T-helper 1 cell treated with Interleukin-12 subunit alpha and Interleukin-12 subunit beta and Interleukin-4 antibody, amounts not matched to agents 30 ng/mL and 1 ng/mL, for 36 hours (primary cell): ENCODE results near the gene SLC7A10. TPM values are rescaled to one million over a fixed set of nuclear protein-coding genes. Genes with fewer than 3 reads are reported as not detected.
"Not testable (repeated sequence)": the region's sequence is repeated elsewhere in the genome, so short reads cannot be mapped to it uniquely, and the experiment has no call there.

Experiments used
- intact Hi-C: fragments of 100-400 bp; cut with micrococcal nuclease; formaldehyde crosslinking; loops from one replicate; pipeline ENCODE4 v1.15.1; 2024
- total RNA-seq: library from RNA; stranded (reverse); gene quantifications from 2 replicates; pipeline ENCODE4 v1.2.3, GENCODE V29; 2022

The SLC7A10 gene
- total RNA-seq, 1 donor from 2014 or later, result not detected

DNA sequence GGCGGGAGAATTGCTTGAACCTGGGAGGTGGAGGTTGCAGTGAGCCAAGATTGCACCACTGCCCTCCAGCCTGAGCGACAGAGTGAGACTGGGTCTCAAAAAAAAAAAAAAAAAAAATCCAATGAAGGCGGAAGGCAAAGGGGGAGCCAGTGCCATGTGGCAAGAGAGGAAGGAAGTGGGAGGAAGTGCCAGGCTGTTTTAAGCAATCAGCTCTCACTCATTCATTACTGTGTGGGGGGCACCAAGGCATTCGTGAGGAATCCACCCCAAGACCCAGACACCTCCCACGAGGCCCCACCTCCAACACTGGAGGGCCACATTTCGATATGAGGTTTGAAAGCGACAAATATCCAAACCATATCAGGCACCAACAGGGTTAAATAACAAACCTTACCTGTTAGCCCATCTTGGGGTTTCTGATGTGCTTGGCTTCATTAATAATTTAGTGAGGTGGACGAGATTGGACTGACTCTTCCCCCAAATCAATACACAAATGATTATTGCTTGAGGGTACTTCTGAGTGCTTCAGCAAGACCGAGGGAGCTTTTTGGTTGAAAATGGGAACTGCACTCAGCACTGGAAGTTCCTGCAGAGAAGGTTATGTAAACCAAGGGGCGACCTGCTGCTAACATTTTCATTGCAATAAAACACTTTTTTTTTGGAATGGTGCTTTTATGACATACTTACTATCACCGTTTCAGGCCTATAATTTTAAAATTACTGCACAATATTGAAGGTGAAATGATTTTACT, 39.0 kb downstream of the SLC7A10 start:
- intact Hi-C loops, result no loop called here

DNA sequence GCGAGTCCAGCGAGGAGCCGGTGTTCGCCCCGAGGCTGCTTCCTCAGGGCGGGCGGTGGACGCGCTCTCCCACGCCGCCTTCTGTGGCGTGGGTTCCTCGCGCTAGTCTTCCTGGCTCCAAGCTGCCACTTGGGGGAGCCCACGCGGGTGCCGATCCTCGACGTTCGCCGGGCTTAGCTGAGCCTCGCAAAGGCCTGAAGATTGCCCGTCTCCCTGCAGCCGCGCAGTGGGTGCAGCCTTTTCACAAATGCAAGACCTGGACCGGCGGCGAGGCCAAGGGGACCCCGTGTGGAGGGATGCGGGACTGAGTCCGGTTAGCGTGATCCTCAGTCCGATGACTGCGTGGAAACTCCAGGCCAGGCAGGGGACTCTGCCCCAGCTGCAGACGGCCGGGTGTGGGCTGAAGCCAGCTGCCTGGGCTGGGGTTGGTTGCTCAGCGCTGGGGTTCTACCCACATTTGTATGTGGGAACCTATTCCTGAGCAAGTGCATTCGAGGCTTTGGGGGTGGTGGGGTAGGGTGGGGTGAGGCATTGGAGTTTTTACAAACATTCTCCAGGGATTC, 48.2 kb downstream of the SLC7A10 start:
- intact Hi-C loops, result loop anchor here (1.0 to 5.0 kb wide), 16 partner anchors 17 to 1963 kb away; partner anchors contain the start of genes ANKRD27, CEBPG, DPY19L3 and FAAP24

DNA sequence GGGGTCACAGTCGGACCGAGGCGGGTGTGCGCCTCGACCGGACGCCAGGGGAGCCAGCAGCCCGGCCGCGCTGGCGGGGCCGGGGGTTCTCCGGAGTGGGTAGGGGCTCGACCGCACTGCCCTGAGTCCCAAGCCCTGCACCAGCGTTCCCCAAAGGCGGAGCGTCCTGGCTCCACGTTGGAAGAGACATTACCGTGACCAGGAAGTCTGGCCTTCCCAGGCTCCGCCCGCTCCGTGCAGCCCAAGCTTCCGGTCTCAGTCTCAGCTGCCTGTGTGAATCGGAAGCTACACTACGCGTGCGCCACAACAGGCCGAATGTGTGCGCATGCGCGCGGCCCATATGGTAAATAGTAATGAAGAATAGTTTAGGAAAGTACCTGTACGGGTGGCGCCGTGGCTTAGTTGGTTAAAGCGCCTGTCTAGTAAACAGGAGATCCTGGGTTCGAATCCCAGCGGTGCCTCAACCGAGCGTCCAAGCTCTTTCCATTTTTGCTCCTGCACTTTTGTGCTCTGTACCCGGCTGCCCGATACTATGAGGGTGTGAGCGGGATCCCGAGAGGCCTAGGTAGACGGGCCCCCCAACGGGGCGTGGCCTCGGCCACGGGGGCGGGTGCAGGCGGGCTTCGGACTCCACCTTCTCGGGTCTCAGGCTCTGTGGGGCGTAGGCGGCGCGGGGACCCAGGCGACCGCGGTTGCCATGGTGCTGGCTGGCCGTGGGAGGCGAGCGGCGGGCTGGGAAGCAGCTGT, 48.8 kb downstream of the SLC7A10 start:
- intact Hi-C loops, result loop anchor here (1.0 to 5.0 kb wide), 16 partner anchors 17 to 1962 kb away; partner anchors contain the start of genes ANKRD27, CEBPG, DPY19L3 and FAAP24

DNA sequence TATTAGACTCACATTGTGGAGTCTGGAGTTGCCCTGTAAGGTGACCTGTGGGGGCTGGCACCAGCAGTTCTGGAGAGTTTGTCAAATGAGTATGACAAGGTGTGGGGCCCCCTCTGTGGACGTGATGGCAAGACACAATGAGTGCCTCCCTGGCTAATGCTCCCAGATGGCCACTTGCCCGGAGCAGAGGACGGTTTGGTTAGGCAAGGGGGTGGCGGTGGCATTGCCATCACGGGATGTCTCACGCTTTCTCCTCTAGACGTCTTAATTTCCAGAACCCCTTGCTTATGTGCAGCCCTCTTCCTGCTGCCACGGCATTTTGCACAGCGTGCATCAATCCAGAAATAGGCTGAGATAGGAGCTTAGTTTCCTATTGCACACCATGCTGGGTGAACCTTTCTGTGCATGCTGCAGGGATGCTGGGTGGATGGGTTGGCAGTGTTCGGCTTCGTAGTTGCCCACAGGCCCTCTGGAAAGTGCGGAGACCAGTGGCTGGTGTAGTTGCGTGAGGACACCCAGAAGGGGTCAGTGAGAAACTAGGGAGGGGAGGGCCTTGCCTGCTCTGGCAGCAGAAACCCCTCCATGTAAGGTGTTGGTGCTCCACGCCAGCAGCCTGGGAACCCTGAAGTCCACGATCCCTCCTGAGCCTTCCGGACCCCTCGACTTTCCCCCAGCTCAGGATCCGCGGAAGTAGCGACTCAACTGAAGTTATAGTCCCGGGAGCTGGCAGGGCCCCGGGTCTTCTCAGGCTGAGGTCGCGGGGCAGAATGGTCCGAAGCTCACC, 49.6 kb downstream of the SLC7A10 start:
- intact Hi-C loops, result loop anchor here (2.0 to 5.0 kb wide), 6 partner anchors 95 to 1961 kb away; partner anchors contain the start of genes DPY19L3, GPATCH1 and ZNF507

DNA sequence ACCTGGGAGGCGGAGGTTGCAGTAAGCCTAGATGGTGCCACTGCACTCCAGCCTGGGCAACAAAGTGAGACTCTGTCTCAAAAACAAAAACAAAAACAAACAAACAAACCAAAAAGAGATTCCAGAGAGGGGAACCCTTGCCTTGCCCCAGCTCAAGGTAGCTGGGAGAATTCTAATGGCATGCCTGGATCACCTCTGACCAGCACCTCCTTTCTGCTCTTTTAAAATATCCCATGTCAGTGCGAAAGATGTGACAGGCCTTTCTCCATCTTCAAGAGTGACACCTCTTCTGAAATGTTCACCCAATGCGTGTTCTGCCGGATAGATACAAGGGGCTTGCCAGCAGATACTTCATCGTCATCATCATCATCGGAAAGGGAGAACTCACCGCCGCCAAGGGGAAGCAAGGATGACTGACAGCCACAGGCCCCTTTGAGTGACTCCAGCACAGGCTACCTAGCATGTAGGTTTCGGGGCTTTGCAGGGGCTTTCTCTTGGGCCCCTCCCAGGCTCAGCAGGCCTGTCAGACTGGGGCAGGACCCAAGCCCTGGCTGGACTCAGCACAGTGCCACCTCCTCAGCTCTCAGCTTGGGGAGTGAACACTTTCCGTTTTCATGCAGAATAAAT, 50.4 kb downstream of the SLC7A10 start:
- intact Hi-C loops, result loop anchor here (5.0 kb wide), 2 partner anchors 112 to 828 kb away; partner anchors contain the start of gene ZNF507

DNA sequence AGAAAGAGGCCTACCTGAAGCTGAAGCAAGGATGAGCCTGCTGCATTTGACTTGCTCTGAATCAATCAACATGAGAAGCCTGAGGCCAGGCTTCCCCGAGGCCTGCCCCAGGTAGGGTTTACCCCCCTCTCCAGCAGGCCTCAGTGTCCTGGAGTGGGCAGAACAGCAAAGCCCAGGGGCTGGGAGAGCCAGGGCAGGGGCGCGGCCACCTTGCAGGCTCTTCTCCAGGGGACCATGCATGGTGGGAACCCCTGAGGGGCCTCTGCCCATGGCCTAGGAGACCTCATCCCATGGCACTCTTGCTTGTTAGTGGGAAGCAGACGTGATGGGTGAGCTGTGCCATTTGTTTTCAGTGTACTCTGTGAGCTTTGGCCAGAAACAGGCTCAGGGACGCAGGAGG, 51.5 kb downstream of the SLC7A10 start:
- intact Hi-C loops, result no loop called here

DNA sequence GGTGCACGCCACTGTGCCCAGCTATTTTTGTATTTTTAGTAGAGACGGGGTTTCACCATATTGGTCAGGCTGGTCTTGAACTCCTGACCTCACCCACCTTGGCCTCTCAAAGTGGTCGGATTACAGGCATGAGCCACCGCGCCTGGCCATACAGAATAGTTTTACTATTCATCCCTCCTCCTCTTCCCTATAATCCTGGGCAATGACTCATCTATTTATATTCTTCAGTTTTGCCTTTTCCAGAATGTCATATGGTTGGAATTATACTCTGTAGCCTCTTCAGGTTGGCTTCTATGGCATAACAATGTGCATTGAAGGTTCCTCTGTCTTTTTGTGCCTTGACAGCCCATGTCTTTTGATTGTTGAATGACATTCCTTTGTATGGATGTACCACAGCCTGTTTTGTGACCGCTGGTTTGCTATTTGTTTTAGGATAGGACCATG, 53.7 kb downstream of the SLC7A10 start:
- intact Hi-C loops, result no loop called here

DNA sequence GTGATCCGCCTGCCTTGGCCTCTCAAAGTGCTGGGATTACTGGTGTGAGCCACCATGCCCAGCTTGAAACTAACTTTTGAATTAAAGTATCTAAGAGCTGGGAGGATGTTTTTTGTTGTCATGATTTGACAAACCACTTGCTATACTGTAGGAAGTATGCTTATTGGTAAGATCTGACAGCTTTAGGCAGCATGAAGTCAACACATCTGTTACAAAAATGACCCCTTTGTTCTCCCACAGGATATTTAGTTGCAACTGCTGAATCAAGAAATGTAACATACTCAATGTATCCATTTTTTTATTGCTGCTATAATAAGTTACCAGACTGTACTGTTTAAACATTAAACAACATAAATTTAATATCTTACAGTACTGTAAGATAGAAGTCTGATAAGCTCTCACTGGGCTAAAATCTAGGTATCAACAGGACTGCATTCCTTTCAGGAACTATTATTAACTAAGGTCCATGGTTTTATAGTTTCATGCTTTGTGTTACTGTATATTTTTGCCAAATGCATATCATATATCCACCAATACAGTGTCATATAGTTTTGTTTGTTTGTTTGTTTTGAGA, 54.3 kb downstream of the SLC7A10 start:
- intact Hi-C loops, result no loop called here

DNA sequence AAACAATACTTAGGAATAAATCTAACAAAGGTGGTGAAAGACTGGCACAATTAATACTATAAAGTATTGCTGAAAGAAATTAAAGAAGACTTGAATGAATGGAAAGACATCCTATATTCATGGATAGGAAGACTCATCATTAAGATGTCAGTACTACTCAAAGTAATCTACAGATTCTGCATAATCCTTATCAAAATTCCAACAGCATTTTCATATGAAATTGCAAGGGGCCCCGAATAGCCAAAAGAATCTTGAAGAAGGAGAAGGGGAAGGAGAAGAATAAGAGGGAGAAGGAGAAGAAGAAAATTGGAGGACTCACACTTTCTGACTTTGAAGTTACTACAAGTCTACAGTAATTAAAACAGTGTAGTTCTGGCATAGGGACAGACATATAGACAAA, 57.1 kb downstream of the SLC7A10 start:
- intact Hi-C loops, result no loop called here

DNA sequence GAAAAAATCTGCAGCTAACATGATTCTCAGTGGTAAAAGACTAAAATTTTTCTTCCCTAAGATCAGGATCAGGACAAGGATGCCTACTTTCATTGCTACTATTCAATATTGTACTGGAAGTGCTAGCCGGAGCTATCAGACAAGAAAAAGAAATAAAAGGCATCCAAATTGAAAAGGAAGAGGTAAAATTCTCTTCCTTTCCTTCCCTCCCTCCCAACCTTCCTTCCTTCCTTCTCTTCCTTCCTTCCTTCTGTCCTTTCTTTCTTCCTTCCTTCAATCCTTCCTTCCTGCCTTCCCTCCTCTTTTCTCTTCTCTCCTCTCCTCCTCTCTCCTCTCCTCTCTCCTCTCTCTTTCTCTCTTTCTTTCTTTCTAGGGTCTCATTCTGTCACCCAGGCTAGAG, 58.2 kb downstream of the SLC7A10 start:
- intact Hi-C loops, result no loop called here

DNA sequence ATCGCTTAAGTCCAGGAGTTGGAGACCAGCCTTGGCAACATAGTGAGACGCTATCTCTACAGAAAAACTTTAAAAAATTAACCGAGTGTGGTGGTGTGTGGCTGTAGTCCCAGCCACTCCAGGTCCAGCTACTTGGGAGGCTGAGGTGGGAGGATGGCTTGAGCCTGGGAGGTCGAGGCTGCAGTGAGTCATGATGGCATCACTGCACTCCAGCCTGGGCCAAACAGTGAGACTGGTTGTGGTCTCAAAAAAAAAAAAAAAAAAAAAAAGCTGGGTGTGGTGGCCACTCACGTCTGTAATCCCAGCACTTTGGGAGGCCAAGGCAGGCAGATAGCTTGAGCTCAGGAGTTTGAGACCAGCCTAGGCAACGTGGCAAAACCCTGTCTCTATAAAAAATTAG, 59.6 kb downstream of the SLC7A10 start:
- intact Hi-C loops, result not testable (repeated sequence)

DNA sequence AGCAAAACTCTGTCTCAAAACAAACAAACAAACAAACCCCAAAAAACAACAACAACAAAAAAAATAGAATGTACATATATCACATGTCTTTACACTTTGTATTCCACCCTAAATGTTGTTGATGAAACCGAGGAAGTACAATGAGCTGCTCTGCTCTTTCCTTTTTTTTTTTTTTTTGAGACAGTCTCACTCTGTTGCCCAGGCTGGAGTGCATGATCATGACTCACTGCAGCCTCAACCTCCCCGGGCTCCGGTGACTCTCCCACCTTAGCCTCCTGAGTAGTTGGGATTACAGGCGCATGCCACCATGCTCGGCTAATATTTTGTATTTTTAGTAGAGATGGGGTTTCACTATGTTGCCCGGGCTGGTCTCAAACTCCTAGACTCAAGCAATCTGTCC, 62.2 kb downstream of the SLC7A10 start:
- intact Hi-C loops, result no loop called here

DNA sequence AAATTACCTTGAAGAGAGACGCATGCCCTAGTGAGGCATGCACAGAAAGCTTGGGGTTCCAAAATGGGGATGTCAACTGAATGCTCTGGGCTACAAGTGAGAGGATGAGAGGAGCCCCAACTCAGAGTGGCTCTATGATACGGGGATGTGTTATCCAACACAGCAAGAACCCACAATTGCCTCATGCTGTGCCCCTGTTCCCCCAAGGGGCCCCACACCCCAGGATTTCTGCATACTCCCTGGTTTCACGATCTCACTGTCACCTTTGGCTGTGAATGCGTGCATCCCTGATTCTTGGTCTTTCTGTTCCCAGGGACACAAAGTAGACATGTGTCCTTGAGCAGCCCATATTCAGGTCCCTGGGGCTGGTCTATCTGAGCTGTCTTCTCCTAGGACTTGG, 64.4 kb downstream of the SLC7A10 start:
- intact Hi-C loops, result no loop called here

DNA sequence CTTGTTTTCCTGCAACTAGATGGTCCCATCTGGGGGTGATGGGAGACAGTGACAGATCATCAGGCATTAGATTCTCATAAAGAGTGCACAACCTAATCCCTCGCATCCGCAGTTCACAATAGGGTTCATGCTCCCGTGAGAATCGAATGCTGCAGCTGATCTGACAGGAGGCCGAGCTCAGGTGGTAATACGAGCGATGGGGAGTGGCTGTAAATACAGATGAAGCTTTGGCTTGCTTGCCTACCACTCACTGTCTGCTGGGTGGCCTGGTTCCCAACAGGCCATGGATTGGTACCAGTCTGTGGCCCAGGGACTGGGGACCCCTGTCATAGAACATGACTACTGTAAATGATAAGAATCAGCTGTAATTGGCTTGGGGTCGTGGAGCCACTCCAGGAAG, 65.8 kb downstream of the SLC7A10 start:
- intact Hi-C loops, result loop anchor here (1.0 kb wide), 1 partner anchor 17 kb away; no protein-coding TSS in a partner anchor

DNA sequence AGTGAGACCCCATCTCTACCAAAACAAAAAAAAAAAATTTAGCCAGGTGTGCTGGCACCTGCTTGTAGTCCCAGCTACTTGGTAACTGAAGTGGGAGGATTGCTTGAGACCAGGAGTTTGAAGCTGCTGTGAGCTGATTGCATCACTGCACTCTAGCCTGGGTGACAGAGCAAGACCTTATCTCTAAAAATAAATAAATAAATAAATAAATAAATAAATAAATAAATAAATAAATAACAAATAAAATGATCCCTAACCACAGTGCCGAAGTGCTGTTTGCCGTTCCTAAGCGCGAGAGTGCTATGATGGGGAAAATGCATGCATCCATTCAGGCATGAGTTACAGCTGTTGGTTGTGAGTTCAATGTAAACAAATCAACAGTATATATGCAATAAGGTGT, 66.5 kb downstream of the SLC7A10 start:
- intact Hi-C loops, result no loop called here

Other genes starting within 250 kb of the SLC7A10 start
- gene RHPN2, start 161.0 kb downstream of the SLC7A10 start, total RNA-seq, result 0.56 and 0.66 TPM in 2 replicates
- 13.5 and 14.0 TPM in 2 replicates for gene GPATCH1, start 144.7 kb downstream of the SLC7A10 start, total RNA-seq
- not detected in 2 replicates for gene WDR88, start 93.7 kb downstream of the SLC7A10 start, total RNA-seq
- 0.05 and 0.10 TPM in 2 replicates for gene LRP3, start 31.5 kb downstream of the SLC7A10 start, total RNA-seq
- gene CEBPA, start 76.7 kb upstream of the SLC7A10 start, total RNA-seq, result 0.24 and 0.51 TPM in 2 replicates
- gene CEBPG, start 147.9 kb upstream of the SLC7A10 start, total RNA-seq, result 23.3 and 23.9 TPM in 2 replicates